Cortex of kidney (tissue), 1 donor: ENCODE results near the gene CNTN5.

Source experiments
- DNase-seq: peaks from one replicate; lab custom pipeline; 2025; lab: John Stamatoyannopoulos, UW

Gene CNTN5

DNA sequence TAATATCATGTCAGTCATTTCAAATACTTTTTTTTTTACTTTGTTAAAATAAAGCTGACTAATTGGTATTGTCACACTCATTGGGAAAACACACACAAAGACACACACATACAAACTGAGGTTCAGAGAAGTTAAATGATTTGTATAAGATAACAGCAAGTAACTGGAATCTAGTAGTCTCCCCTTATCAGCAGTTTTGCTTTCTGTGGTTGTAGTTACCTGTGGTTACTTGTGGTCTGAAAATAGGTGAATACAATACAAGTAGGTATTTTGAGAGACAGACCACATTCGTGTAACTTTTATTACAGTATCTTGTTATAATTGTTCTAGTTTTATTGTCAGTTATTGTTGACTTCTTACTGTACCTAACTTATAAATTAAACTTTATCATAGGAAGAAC is 610.9 kb downstream of the CNTN5 start:
- no peak for DNase-seq

- no peak for DNase-seq
These were observed 612.2 kb downstream of the CNTN5 start for GRCh38 chr11:99632969-99633368.

GRCh38 chr11:99634581-99634980 is 613.8 kb downstream of the CNTN5 start:
- no peak for DNase-seq

GRCh38 chr11:99638073-99638553 is 617.4 kb downstream of the CNTN5 start:
- DNase-seq = no peak

DNA sequence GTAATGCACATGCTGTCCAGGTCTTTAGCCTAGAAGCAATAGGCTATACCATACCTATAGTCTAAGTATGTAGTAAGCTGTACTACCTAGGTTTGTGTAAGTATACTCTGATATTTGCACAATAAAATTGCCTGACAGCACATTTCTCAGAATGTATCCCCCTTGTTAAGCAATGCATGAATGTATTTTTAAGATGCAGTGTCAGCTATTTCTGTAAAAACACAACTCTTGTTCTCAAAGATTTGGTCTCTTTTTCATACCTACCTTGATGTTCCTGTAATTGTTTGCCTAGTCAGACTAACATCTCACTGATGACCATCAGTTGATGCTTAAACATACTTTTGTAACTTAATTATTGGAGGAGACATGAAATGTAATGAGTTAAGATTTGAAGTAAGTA is 619.9 kb downstream of the CNTN5 start:
- no peak for DNase-seq

GRCh38 chr11:99645934-99646333 is 625.2 kb downstream of the CNTN5 start:
- DNase-seq = no peak

DNA sequence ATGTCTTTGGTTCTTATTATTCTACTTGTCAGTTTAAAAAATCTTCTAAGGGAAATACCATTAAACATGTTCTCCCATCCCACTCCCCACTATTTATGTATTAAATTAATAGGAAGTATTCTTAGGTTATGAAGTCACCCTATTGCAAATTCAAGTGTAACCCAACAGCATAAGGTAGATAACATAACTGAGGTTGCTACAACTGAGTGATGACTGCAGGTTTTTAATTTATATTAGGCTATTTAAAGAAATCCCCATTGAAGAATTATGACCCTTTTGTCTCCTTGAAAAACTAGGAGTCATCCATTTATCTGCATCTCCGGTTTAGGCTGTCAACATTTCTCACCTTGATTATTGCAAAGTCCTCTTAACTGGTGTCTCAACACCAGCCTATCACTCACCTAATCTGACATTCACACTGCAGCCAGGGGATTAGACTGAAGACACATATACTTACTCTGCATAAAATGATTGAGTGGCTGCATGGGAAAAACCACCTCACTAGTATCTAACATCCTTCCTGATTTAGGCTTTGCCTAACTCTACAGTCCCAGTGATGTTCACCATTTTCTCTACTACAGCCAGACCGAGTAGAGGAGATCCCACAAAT is 649.4 kb downstream of the CNTN5 start:
- no peak for DNase-seq

- DNase-seq = no peak
These were observed 651.2 kb downstream of the CNTN5 start for GRCh38 chr11:99671808-99672409.

DNA sequence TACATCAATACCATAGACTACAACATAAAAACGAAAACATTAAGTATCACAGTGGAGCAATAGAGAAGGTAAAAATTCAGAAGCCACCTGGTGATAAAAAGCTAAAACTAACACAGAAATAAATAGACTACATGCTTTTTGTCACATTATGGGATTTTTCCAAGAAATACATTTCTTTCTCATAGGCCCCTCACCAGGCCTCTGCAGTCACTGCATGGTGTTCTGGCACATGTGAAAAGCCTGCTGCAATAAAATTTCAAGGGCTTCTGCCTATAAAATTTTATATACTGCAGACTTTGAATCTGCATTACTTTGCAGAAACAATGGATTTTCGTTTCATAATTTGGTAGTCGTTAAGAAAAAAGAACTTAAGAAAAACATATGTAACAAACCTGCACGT is 655.5 kb downstream of the CNTN5 start:
- no peak for DNase-seq

DNA sequence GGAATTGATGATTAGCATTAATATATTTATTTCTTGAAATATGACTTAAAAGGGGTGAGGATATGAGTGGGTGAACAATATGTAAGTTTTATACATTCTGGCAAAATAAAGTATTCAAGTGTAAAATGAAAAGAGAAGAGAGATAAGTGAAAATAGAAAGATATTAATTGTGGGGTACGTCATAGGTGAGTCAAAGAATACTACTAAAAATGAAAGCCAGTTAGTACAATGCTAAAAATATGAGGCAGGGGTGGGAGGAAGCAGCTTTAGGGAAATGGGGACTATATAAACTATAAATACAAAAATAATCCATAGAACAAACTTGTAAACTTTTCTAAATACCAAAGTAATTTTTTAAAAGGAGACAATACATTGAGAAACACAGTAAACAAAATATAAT is 661.4 kb downstream of the CNTN5 start:
- DNase-seq = no peak

DNA sequence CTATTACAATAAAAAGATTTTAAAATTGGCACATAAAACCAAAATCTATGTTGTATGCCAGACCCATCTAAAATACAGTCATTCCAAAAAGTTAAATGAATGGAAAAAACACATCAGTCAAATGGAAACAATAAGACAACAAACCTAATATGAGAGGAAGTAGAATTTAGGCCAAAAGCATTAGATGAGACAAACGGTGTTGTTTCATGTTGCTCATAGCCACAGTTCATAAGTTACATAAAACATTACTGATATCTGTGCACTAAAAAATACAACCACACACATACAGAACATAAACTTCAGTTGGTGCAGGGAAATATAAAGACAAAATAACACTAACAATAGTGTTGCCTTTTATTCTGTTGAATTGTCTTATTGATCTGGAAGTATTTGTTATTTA is 661.9 kb downstream of the CNTN5 start:
- no peak for DNase-seq

DNA sequence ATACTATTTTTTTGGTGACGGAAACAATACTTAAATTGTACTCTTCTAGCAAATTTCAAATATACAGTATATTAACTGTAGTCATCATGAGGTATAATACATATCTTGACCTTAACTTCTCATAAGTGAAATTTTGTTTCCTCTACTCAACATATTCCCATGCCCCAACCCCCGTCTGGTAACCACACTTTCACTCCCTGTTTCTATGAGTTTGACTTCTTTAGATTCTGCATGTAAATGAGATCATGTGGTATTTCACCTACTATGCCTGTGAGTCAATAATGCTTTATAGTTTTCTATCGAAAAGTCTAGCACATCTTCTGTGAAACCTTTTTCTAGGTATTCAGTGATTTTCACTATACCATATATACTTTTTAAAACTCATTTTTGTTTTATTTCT is 663.2 kb downstream of the CNTN5 start:
- no peak for DNase-seq

- no peak for DNase-seq
These were observed 666.1 kb downstream of the CNTN5 start for GRCh38 chr11:99686838-99687237.

GRCh38 chr11:99687320-99687719 is 666.6 kb downstream of the CNTN5 start:
- no peak for DNase-seq

GRCh38 chr11:99693941-99694492 is 673.3 kb downstream of the CNTN5 start:
- no peak for DNase-seq

DNA sequence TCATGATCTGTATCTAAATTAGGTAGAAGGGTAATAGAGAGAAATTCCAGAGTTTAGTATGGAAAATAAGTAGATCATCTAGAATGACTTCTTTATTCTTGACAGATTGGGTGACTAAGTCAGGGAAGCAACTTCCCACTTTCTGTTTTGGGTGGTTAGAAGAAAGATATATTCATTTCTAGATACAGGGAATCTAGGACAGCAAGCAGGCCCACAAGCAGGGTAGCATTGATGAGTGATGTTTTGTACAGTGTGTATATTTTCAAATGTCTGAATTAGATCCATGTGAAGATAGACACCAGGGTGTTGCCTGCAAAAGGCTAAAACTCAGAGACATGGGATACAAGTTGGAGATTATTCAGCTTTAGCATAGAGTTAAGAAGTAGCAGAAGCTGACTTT is 674.4 kb downstream of the CNTN5 start:
- DNase-seq = no peak

GRCh38 chr11:99706848-99707247 is 686.1 kb downstream of the CNTN5 start:
- DNase-seq = no peak

GRCh38 chr11:99708928-99709672 is 688.4 kb downstream of the CNTN5 start:
- no peak for DNase-seq

- DNase-seq = no peak
These were observed 695.6 kb downstream of the CNTN5 start for GRCh38 chr11:99716302-99716701.

DNA sequence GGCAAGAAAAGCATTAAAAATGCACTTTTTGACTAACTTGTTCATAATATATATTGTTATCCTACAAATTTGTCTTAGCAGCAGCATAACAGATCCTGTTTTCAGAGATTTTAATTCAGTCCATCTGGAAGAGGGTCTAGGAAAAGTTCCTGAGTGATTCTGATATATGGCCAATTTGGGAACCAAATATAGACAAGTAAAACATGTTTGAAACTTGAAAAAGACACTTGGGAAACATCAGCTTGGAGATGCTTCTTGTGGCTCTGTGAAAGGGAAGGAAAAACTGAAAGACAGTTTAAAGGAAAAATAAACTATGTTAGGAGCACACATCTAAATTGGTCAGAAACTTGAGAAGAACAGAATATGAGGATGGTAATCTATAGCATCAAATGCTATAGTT is 697.5 kb downstream of the CNTN5 start:
- DNase-seq = no peak

DNA sequence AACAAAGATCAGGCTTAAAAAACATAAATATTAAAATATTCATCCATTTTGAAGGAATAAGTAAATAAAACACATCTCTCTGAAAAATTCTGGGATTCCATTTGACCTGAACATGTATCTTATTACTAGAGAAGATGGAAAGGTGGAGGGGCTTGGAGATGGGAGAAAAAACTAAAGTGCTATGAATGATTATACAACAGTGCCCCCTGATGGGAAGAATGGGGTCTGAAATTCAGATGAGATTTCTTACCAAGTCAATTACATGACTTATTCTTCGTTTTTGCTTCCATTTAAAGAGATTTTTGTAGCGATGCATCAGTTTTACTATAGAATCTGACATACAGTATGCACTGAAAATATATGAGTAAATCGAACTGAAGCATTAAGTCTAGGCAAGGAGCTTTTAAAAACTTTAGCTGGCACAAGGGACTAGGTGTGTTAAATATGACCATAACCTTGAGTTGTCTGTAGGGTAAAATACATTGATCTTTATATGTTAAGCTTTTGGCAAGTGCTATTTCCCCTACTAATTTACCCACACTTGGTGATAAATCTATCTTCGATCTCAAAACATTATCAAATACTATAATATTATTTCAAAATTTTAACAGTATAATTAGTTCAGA is 718.8 kb downstream of the CNTN5 start:
- DNase-seq = no peak

DNA sequence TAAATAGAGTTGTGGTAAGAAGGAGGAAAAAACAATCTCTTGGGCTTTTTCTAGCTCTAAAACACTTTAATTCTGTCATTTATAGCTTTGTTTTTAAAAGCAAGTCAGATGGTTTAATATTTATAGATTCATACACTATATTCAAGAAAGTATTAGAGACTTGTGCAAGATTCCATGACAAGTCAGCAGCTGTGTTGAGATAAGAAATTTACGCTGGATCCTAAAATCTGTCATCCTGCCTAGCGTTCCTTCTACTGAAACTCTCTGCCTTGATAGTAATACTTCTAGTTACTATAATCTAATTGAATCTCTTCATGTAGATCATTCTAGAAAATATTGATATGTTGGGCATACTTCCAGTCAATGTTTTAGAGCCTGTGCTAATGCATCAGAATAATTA is 721.8 kb downstream of the CNTN5 start:
- DNase-seq = no peak

- no peak for DNase-seq
These were observed 739.0 kb downstream of the CNTN5 start for GRCh38 chr11:99759787-99760186.
